Peyer's patch (tissue), 4 donors: Measurements from ENCODE around the gene TLR3. TPM values are rescaled to one million over a fixed set of nuclear protein-coding genes. Genes with fewer than 3 reads are reported as not detected.
A peak's percentile ranks its signal among the peaks of the same experiment; 100 is the strongest.

Experiments
- DNase-seq, 3 donors: peaks; one replicate each; pipeline ENCODE4 v3.0.0-alpha.2; 2017 to 2019
- H3K27ac ChIP-seq, 4 donors: fragments of 200-600 bp; sonication (generic); one replicate each; pipeline ENCODE4 v1.5.1; 2016 to 2019
- H3K27me3 ChIP-seq, 2 donors: fragments of 200-600 bp; sonication (generic); one replicate each; pipeline ENCODE4 v1.5.1; 2019
- H3K36me3 ChIP-seq, 3 donors: fragments of 200-600 bp; sonication (generic); one replicate each; pipeline ENCODE4 v1.5.1; 2016 to 2019
- H3K4me1 ChIP-seq, 4 donors: fragments of 200-600 bp; sonication (generic); one replicate each; pipeline ENCODE4 v1.5.1; 2016 to 2019
- H3K4me3 ChIP-seq, 4 donors: fragments of 200-600 bp; sonication (generic); 1 replicate in 3 of 4; 2 replicates in 1 of 4; pipeline ENCODE4 v1.5.1; 2016 to 2019; ENCODE audit warnings: mild to moderate bottlenecking in 1 of 4
- H3K9me3 ChIP-seq, 4 donors: fragments of 200-600 bp; sonication (generic); one replicate each; pipeline ENCODE4 v1.5.1; 2016 to 2019; ENCODE audit warnings: mild to moderate bottlenecking in 1 of 4
- CTCF ChIP-seq, 6 experiments: fragments of 450-650 bp in 4 of 6; fragments of 200-600 bp in 2 of 6; sonication (generic) in 1 of 6; IDR thresholded peaks; one replicate each; pipeline ENCODE4 v1.5.1; 2017 to 2019; ENCODE audit warnings: antibody characterized with exemption in 6 of 6, mild to moderate bottlenecking in 3 of 6, moderate library complexity in 1 of 6
- POLR2A ChIP-seq, 2 donors: fragments of 450-650 bp; IDR thresholded peaks; one replicate each; pipeline ENCODE4 v1.5.1; 2017; ENCODE audit warnings: antibody characterized with exemption in 2 of 2, mild to moderate bottlenecking in 2 of 2, moderate library complexity in 2 of 2
- total RNA-seq, 4 donors: library from RNA; depleted of rRNA; stranded (reverse); fragments of >200 nt; gene quantifications; one replicate each; pipeline ENCODE4 v1.1.0, GENCODE V29; 2016

The TLR3 gene
- total RNA-seq, 4 donors from 2014 or later = 5.0 to 49.4 (median 12.8) TPM

GRCh38 chr4:186072516-186072915 is 3.6 kb downstream of the TLR3 start:
- DNase-seq = no peak
- H3K9me3 ChIP-seq = no peaks in the 10 kb centered on the region
- H3K27ac ChIP-seq = no peak overlapping the region
- H3K4me3 ChIP-seq = no peak overlapping the region
- TF ChIP-seq CTCF (IDR thresholded peaks at IDR 0.05) = no peak
- TF ChIP-seq POLR2A (IDR thresholded peaks at IDR 0.05) = no peak
- H3K36me3 ChIP-seq = no peaks in the 10 kb centered on the region
- peaks cover 0 to 8% (median 0%) of the 10 kb centered on the region in 4 donors for H3K4me1 ChIP-seq
- H3K27me3 ChIP-seq = no peaks in the 10 kb centered on the region

GRCh38 chr4:186074189-186074588 is 5.2 kb downstream of the TLR3 start:
- H3K4me1 ChIP-seq = peaks cover 0 to 8% (median 0%) of the 10 kb centered on the region in 4 donors
- H3K36me3 ChIP-seq = peaks cover 0 to 3% (median 0%) of the 10 kb centered on the region in 3 donors
- TF ChIP-seq POLR2A (IDR thresholded peaks at IDR 0.05) (no peak), CTCF (IDR thresholded peaks at IDR 0.05) (no peak)
- H3K4me3 ChIP-seq = no peak overlapping the region
- H3K9me3 ChIP-seq = no peaks in the 10 kb centered on the region
- DNase-seq = no peak
- H3K27ac ChIP-seq = peak overlapping the region in 1 of 4 donors; percentile 28
- no peaks in the 10 kb centered on the region for H3K27me3 ChIP-seq

GRCh38 chr4:186078981-186079638 is 10.2 kb downstream of the TLR3 start:
- H3K27me3 ChIP-seq = no peaks in the 10 kb centered on the region
- no peak for DNase-seq
- no peak for TF ChIP-seq POLR2A (IDR thresholded peaks at IDR 0.05)
- no peak for TF ChIP-seq CTCF (IDR thresholded peaks at IDR 0.05)
- H3K36me3 ChIP-seq = peaks cover 0 to 8% (median 0%) of the 10 kb centered on the region in 3 donors
- H3K27ac ChIP-seq = no peak overlapping the region
- no peaks in the 10 kb centered on the region for H3K9me3 ChIP-seq
- H3K4me1 ChIP-seq = no peaks in the 10 kb centered on the region
- H3K4me3 ChIP-seq = no peak overlapping the region

- Histone ChIP-seq H3K27ac (no peak overlapping the region), H3K36me3 (peaks cover 0 to 8% (median 0%) of the 10 kb centered on the region in 3 donors), H3K4me1 (no peaks in the 10 kb centered on the region), H3K27me3 (no peaks in the 10 kb centered on the region), H3K4me3 (no peak overlapping the region), H3K9me3 (no peaks in the 10 kb centered on the region)
- TF ChIP-seq POLR2A (IDR thresholded peaks at IDR 0.05) = no peak
- TF ChIP-seq CTCF (IDR thresholded peaks at IDR 0.05) = no peak
- DNase-seq = no peak
These were observed 10.7 kb downstream of the TLR3 start for GRCh38 chr4:186079694-186080093.

- no peaks in the 10 kb centered on the region for H3K4me1 ChIP-seq
- no peak for DNase-seq
- no peak overlapping the region for H3K4me3 ChIP-seq
- no peaks in the 10 kb centered on the region for H3K9me3 ChIP-seq
- no peak for TF ChIP-seq POLR2A (IDR thresholded peaks at IDR 0.05)
- no peak for TF ChIP-seq CTCF (IDR thresholded peaks at IDR 0.05)
- no peaks in the 10 kb centered on the region for H3K27me3 ChIP-seq
- H3K36me3 ChIP-seq = peaks cover 0 to 8% (median 0%) of the 10 kb centered on the region in 3 donors
- no peak overlapping the region for H3K27ac ChIP-seq
These were observed 12.3 kb downstream of the TLR3 start for GRCh38 chr4:186081202-186081807.
